ENCODE results near the gene ANAPC16. TPM values are rescaled to one million over a fixed set of nuclear protein-coding genes. Genes with fewer than 3 reads are reported as not detected.

The ANAPC16 gene
- total RNA-seq, 2 donors from 2014 or later, result 44.0 to 46.7 TPM

DNA sequence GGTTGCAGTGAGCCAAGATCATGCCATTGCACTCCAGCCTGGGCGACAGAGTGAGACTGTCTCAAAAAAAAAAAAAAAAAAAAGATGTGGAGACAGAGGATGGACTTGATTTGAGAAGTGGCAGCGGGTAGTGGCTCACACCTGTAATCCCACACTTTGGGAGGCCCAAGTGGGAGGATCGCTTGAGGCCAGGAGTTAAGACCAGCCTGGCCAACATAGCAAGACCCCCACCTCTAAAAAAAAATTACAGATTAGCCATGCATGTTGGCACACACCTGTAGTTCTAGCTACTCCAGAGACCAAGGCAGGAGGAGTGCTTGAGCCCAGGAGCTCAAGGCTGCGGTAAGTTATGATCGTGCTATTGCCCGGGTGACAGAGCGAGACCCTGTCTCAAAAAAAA is 24.6 kb downstream of the ANAPC16 start:
- no peak for DNase-seq (ENCODE audit: low spot score)
- Histone ChIP-seq H3K9me3 (no peaks in the 10 kb centered on the region), H3K4me3 (no peak overlapping the region), H3K27ac (no peak overlapping the region), H3K36me3 (peaks cover 8% of the 10 kb centered on the region), H3K27me3 (replicated peaks; ENCODE audit: insufficient read depth) (no peaks in the 10 kb centered on the region), H3K4me1 (ENCODE audit: control insufficient read depth in 1 of 2, low read depth in 2 of 2) (peaks cover 28 to 53% of the 10 kb centered on the region in 2 donors)
- TF ChIP-seq, protein P1, sequence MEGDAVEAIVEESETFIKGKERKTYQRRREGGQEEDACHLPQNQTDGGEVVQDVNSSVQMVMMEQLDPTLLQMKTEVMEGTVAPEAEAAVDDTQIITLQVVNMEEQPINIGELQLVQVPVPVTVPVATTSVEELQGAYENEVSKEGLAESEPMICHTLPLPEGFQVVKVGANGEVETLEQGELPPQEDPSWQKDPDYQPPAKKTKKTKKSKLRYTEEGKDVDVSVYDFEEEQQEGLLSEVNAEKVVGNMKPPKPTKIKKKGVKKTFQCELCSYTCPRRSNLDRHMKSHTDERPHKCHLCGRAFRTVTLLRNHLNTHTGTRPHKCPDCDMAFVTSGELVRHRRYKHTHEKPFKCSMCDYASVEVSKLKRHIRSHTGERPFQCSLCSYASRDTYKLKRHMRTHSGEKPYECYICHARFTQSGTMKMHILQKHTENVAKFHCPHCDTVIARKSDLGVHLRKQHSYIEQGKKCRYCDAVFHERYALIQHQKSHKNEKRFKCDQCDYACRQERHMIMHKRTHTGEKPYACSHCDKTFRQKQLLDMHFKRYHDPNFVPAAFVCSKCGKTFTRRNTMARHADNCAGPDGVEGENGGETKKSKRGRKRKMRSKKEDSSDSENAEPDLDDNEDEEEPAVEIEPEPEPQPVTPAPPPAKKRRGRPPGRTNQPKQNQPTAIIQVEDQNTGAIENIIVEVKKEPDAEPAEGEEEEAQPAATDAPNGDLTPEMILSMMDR (IDR thresholded peaks at IDR 0.05), result no peak
- no peak for ATAC-seq (ENCODE audit: insufficient number of reproducible peaks, low FRiP score, low read depth)

DNA sequence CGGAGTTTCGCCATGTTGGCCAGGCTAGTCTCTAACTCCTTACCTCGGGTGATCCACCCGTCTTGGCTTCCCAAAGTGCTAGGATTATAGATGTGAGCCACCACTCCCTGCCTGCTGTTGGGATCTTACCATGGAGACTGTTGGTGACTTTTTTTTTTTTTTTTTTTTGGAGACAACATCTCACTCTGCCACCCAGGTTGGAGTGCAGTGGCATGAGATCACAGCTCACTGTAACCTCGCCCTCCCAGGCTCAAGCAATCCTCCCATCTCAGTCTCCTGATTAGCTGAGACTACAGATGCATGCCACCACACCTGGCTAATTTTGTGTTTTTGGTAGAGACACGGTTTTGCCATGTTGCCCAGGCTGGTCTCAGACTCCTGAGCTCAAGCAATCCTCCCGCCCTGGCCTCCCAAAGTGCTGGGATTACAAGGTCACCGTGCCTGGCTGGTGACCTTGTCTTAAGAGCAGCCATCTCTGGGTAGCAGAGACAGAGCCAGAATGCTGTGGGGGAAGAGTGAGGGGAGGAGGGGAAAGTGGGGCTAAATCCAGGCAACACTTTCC is 26.0 kb downstream of the ANAPC16 start:
- no peak for ATAC-seq (ENCODE audit: insufficient number of reproducible peaks, low FRiP score, low read depth)

DNA sequence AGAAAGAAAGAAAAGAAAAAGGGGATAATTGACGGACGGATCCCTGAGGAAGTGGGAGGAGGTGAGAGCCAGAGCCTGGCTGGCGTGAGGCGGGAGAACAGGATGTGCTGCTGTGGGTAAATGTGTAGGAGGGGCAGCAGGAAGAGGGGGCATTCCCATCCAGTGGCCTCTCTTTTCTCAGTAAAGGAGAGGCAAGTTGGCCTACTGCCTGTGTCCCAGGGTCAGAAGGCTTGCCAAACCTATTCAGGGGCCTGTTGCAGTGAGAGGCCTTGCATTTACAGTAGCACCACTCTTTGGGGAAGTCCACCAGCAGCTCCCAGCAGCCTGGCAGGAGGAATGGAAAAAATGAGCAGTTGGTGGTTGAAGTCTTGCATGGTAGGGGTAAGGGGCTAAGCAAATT is 26.9 kb downstream of the ANAPC16 start:
- DNase-seq (ENCODE audit: low spot score), result no peak
- no peaks in the 10 kb centered on the region for H3K27me3 ChIP-seq (replicated peaks; ENCODE audit: insufficient read depth)
- no peaks in the 10 kb centered on the region for H3K9me3 ChIP-seq
- H3K36me3 ChIP-seq, result no peaks in the 10 kb centered on the region
- peak; percentile 33 for ATAC-seq (ENCODE audit: insufficient number of reproducible peaks, low FRiP score, low read depth)
- no peak overlapping the region for H3K4me3 ChIP-seq
- TF ChIP-seq, protein P1 (IDR thresholded peaks at IDR 0.05), result no peak
- peak overlapping the region; percentile 90 to 96 for H3K27ac ChIP-seq
- peaks cover 51 to 61% of the 10 kb centered on the region in 2 donors for H3K4me1 ChIP-seq (ENCODE audit: control insufficient read depth in 1 of 2, low read depth in 2 of 2)

More for the DNA sequence above, 26.0 kb downstream of the ANAPC16 start:
- no peaks in the 10 kb centered on the region for H3K27me3 ChIP-seq (replicated peaks; ENCODE audit: insufficient read depth)
- H3K4me1 ChIP-seq (ENCODE audit: control insufficient read depth in 1 of 2, low read depth in 2 of 2), result peaks cover 42 to 55% of the 10 kb centered on the region in 2 donors
- H3K4me3 ChIP-seq, result no peak overlapping the region
- TF ChIP-seq, protein P1 (IDR thresholded peaks at IDR 0.05), result no peak
- peaks cover 4% of the 10 kb centered on the region for H3K36me3 ChIP-seq
- no peaks in the 10 kb centered on the region for H3K9me3 ChIP-seq
- DNase-seq (ENCODE audit: low spot score), result no peak
- H3K27ac ChIP-seq, result peak overlapping the region; percentile 90 to 96

DNA sequence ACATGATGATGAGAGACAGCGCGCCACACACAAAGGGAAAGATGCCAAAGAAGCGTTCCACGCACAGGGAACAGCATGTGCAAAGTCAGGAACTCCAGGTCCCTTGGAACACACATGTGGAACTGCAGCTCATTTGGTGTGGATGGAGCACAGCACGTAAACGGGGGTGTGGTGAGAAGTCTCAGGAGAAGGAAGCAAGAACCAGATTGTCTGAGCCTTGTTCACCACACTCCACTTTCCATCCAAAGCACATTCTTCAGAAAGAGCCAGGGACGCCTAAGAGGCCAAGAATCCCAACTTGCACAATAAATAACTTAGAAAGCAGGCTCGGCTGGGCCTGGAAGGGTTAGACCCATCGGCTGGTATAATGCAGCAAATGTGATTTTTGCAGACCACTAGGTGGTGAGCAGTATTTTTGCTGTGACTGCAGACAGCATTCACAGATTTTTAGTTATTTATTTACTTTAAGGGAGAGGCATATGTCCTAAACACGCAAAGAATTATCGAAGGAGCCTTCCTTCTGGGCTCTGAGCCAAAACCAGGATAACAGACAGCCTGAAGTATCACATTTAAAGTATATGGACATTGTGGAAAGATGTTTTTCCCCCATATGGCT is 28.1 kb downstream of the ANAPC16 start:
- H3K9me3 ChIP-seq, result no peaks in the 10 kb centered on the region
- DNase-seq (ENCODE audit: low spot score) (no peak), ATAC-seq (ENCODE audit: insufficient number of reproducible peaks, low FRiP score, low read depth) (no peak)
- TF ChIP-seq, protein P1 (IDR thresholded peaks at IDR 0.05), result peak; percentile 49
- H3K4me1 ChIP-seq (ENCODE audit: control insufficient read depth in 1 of 2, low read depth in 2 of 2), result peaks cover 55 to 74% of the 10 kb centered on the region in 2 donors
- no peaks in the 10 kb centered on the region for H3K36me3 ChIP-seq
- H3K4me3 ChIP-seq, result no peak overlapping the region
- H3K27me3 ChIP-seq (replicated peaks; ENCODE audit: insufficient read depth), result no peaks in the 10 kb centered on the region
- peak overlapping the region; percentile 90 to 96 for H3K27ac ChIP-seq

DNA sequence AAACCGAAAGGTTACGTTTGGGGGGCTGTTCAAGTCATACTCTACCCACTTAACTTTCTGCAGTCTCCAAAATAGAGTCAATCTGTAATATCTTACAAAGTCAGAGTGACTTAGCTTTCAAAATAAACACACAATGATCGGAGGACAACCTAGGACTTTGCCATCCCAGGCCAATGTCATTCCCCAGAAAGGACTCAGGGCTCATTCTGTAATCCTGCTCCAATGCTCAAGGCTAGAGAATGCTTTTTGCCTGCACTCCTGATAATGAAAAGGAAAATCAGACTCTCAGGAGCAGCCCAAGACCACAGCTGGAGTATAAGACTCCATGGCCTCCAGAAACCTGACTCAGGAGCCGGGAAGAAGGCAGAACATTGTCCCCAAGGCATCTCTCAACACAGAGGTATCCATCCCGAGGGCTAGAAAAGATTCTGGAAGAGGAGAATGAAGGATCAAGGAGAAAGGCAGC is 28.8 kb downstream of the ANAPC16 start:
- Histone ChIP-seq H3K4me3 (no peak overlapping the region), H3K27me3 (replicated peaks; ENCODE audit: insufficient read depth) (no peaks in the 10 kb centered on the region)

More for the DNA sequence above, 28.8 kb downstream of the ANAPC16 start:
- Histone ChIP-seq H3K36me3 (no peaks in the 10 kb centered on the region), H3K9me3 (no peaks in the 10 kb centered on the region), H3K27ac (peak overlapping the region; percentile 90 to 96), H3K4me1 (ENCODE audit: control insufficient read depth in 1 of 2, low read depth in 2 of 2) (peaks cover 62 to 80% of the 10 kb centered on the region in 2 donors)
- ATAC-seq (ENCODE audit: insufficient number of reproducible peaks, low FRiP score, low read depth) (no peak), DNase-seq (ENCODE audit: low spot score) (no peak)
- TF ChIP-seq, protein P1 (IDR thresholded peaks at IDR 0.05), result no peak

All from thoracic aorta (tissue), 2 donors.